Non-pigmented ciliary epithelial cell (primary cell): ENCODE data around the gene PLCG2.
"Not testable (repeated sequence)": the region's sequence is repeated elsewhere in the genome, so short reads cannot be mapped to it uniquely, and the experiment has no call there.

Source experiments
- DNase-seq: peaks from one replicate; pipeline ENCODE4 v3.0.0-alpha.2; 2010; ENCODE audit warnings: low read depth

The PLCG2 gene

GRCh38 chr16:81778861-81779535, at the start of gene PLCG2:
PLCG2 (plus strand) TSS chr16:81779291; CDS start chr16:81785990, 6,699 bp downstream.
- no peak for DNase-seq

DNA sequence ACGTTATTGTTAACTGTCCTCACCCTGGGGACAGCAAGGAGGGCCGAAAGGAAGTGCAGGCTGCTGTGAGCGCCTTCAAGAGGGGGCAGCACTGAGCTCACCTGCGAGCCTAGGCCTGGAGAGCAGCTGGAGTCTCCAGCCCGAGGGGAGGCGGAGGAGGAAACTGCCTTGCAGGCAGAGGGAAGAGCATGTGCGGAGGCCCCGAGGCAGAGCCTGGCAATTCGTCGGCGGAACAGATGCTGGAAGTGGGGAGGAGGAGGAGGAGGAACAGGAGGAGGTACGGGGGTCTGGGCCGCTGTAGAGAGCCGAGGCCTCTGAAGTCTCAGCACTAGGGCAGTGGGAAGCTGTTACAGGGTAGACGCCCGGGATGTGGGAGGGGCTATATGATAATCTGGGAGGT, 49.6 kb upstream of the PLCG2 start:
- no peak for DNase-seq

DNA sequence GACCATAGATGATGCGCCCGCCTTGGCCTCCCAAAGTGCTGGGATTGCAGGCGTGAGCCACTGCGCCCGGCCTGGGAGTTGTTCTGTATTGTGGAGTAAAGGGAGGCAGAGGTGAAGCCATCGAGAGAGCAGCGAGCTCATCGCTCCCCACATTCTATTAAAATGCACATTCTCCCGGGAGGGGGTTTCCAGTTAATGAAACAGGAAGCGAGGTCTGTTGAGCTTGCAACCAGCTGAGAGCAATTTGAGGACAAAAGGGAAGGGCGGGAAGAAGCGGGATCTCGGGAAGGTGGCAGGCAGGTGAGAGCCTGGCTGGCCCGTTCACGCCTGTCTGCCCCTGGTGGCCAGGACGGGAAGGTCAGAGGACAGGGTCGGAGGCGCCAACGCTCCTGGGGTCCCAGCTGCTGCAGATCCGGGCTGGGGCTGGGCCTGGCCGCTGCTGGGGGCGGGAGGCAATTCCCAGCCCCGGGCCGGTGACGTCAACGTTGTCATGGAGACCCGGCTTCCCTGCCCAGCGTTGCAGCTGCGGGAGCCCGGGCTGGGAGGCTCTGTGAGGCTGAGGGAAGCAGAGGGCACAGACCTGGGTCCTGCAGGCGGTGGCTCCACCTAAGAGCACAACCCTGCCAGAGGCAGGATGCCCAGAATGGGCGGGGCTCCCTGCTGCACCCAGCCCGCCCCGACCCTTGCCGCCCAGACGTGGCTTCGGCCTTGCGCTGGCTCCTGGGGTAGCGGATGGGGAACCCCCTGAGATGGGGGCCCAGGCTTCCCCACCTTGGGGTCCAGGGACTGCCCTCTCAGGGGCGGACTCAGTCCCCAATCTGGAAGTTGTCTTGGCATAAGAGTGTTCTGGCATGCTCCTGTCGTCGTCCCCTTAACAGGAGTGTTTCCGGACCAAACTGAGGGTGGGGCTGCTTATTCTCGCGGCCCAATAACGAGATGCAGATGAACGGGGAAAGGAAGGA, 48.7 kb upstream of the PLCG2 start:
- no peak for DNase-seq

DNA sequence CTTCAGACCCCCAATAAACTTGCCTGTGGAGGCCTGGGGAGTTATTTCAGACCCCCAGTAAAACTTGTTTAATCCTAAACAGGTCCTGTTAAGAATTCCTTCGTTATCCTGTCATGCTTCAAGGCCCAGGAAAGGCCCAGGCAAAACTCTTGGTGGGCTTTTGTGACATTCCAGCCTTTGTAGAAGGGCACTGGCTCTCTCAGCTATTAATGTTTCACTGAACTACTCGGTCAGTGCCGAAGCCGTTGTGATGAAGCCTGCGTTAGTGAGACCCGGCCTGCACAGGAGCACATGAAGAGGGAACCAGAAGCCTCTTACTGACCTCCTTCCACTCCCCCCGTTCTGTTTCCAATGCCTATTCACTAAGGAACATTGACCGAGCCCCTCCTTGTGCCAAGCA, 47.4 kb upstream of the PLCG2 start:
- no peak for DNase-seq

DNA sequence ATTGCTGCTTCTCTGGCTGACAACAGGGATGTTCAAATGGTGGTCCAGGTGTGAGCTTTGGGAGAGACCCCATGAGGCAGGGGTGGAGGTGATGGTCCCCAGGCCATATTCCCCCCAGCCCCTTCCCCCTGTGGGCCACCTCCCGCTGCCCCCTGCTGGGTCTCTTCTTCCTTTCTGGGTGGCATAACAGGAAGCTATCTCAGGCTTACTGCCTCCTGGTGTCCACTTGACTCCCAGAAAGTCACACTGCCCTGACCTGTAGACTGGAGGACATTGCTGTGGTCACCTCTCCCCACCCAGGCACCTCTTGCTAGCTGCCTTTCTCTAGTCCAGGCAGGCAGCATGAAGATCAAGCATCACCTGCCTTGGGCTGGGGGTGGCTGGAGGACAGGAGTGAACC, 46.4 kb upstream of the PLCG2 start:
- no peak for DNase-seq

DNA sequence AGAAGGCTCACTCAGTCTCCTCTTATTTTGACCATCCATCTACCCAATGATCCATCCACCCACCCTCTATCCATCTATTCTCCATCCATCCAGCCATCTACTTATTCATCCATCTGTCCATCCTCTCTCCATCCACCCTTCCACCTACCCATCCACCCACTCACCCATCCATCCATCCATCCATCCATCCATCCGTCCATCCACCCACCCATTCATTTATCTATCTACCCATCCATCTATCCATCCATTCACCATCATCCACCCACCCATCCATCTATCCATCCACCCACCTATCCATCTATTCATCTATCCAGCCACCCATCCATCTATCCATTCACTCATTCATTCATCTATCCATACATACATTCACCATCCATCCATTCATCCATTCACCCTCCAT, 45.8 kb upstream of the PLCG2 start:
- DNase-seq = no peak

- no peak for DNase-seq
Observed at GRCh38 chr16:81734632-81735434, 44.3 kb upstream of the PLCG2 start.

GRCh38 chr16:81737885-81738536, 41.1 kb upstream of the PLCG2 start:
- DNase-seq = no peak

DNA sequence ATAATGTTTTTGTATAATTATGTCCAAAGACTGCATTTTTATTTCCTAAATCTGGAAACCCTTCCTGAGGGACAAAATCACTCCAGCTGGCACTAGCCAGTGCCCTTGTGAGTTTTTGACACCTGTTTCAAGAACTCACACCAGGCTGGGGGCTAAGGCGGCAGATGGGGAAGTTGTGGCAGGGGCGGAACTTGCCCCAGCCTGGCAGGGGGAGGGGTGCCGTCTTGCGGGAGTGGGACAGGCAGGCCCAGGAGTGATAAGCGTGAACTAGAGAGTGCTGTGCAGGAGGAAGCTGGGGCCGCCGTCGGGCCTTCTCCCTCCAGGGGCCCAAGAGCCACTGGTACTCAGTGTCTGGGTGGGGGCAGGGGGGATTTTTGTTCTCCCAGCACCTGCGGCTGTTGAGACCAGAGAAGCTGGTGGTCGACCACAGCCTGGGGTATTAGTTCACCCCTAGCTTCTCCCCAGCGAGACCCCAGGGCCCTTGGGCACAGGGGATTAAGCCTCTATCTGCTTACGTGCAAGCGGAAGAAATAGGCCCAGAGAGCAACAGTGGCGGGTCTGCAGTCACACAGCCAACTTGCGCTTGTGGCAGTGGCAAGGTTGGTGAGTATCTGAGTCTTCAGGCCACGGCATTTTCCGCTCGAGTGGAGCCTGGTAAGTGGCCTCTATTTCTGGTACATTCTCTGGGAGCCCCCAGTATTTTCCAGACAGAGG, 40.2 kb upstream of the PLCG2 start:
- DNase-seq = no peak

DNA sequence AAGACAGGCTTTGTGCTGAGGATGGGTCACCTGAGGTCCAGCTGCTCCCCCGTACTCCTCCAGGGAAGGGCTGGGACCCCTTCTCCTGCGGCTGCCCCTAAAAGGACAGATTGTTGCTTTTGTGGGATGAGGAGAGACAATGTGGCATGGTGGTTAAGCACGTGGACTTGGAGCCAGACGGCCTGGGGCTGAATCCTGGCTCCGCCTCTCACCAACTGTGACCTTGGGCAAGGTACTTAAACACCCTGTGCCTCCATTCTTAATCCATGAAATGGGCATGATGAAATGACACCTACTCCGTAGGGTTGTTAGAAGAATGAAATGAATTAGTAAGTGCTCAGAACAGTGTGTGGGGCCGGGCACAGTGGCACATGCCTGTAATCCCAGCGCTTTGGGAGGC, 39.6 kb upstream of the PLCG2 start:
- no peak for DNase-seq

DNA sequence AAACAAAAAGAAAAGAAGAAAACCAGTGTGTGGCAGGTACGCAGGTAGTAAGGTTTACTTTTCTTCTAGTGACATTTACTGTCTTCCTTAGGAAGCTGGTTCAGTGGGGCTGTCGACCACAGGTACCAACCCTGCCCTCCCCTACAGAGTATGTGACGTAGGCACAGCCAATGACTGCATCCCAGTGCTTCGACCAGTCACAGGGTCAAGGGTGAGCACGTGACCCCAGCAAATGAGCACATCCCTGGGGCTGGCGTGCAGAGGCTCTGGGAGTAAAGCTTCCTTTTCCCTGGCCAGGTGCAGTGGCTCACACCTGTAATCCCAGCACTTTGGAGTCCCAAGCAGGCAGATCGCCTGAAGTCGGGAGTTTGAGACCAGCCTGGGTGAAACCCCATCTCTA, 38.9 kb upstream of the PLCG2 start:
- DNase-seq = no peak

- not testable (repeated sequence) for DNase-seq
Observed at GRCh38 chr16:81741430-81741770, 37.7 kb upstream of the PLCG2 start.

GRCh38 chr16:81744385-81744784, 34.7 kb upstream of the PLCG2 start:
- DNase-seq = no peak

- no peak for DNase-seq
Observed at GRCh38 chr16:81744911-81745310, 34.2 kb upstream of the PLCG2 start.

DNA sequence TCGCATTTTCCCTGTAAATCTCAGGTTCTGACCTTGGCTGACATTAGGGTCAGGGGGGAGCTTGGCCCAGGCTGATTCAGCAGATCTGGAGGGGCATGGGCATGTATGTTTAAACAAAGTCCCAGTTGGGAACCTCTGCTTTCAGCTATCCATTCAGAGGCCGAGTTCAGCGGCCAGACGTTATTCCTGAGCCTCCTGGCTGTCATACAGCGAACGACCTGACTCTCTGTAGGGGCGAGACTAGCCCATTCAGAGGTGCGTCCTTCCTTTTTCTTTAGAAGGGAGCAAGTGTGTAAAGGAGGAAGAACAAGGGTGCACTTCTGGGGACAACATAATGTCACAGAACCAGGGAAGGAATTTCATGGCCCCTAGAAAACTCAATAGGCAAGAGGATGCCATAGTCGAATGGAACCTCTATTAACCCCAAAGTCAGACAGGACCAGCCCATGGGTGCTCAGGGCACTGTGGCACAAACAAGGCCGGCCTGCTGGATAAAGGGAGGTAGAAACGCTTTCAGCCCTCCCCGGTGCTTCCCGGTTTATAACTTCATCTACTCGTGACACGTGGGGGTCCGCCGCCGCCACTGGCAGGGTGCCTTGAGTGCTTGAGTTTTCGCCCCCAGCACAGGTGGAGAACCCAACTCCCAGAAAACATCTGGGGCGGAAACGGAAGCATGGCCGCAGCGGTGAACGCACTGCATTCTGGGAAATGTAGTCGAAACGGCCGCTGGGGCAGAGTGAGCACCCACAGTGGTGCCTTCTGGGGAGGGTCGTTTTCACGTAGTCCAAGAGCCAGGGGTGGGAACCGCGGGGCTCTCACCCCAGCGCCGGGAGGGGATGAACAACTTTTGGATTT, 33.2 kb upstream of the PLCG2 start:
- no peak for DNase-seq

- no peak for DNase-seq
Observed at GRCh38 chr16:81746566-81746965, 32.5 kb upstream of the PLCG2 start.

DNA sequence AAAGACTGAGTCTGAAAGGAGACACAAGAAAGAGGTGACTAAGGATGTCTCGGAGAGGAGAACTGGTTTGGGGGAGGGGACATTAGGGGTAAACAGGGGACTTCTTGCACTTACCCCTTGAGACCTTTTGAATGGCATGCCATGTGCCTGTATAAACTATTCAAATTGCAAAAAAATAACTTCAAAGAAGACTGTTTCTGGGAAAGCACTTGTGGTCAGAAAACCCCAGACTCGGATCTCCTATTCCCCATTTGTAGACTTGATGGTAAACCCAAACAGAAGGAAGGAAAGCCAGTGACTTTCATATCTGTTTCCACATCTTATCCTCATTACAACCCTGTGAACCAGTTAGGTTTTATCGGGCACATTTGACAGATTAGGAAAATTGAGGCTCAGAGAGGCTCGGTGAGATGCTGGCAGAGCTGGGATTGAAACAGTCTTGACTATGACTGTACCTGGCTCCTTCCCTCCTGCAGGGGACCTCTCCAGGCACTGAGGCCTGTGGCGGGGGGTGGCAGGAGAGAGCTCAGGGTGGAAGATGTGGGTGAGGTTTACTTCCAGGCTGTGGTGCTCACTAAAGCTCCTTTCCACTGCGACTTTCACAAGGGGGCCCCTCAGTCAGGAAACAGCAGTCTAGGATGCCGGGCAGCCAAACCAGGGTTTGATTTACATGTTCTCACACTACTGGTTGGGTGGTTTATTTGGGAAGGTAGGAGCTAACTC, 30.5 kb upstream of the PLCG2 start:
- DNase-seq = no peak

GRCh38 chr16:81752225-81752875, 26.7 kb upstream of the PLCG2 start:
- DNase-seq = no peak

- DNase-seq = no peak
Observed at GRCh38 chr16:81752876-81753227, 26.2 kb upstream of the PLCG2 start.
